Endodermal cell (in vitro differentiated cells): ENCODE data around the gene TNFRSF25. TPM values are rescaled to one million over a fixed set of nuclear protein-coding genes. Genes with fewer than 3 reads are reported as not detected.

Experiments used
- DNase-seq: peaks from one replicate; pipeline ENCODE4 v3.0.0-alpha.2; 2017
- H3K27ac ChIP-seq: 2 replicates; pipeline ENCODE4 v1.5.1; 2013; ENCODE audit warnings: mild to moderate bottlenecking, low read depth, low read length, moderate library complexity
- H3K27me3 ChIP-seq: 2 replicates; pipeline ENCODE4 v1.6.1; 2013; ENCODE audit warnings: mild to moderate bottlenecking, low read length, moderate library complexity; ENCODE audit not compliant: insufficient read depth, control insufficient read depth, poor library complexity, severe bottlenecking
- H3K36me3 ChIP-seq: 2 replicates; pipeline ENCODE4 v1.7.0; 2013; ENCODE audit warnings: mild to moderate bottlenecking, low read length, moderate library complexity; ENCODE audit not compliant: control insufficient read depth, insufficient read depth
- H3K4me1 ChIP-seq: one replicate; pipeline ENCODE4 v1.7.0; 2013; ENCODE audit warnings: low read length; ENCODE audit not compliant: control insufficient read depth, insufficient read depth
- H3K4me3 ChIP-seq: 2 replicates; pipeline ENCODE4 v1.5.1; 2013; ENCODE audit warnings: mild to moderate bottlenecking, low read length, moderate library complexity
- H3K9ac ChIP-seq: 2 replicates; pipeline ENCODE4 v1.6.1; 2013; ENCODE audit warnings: mild to moderate bottlenecking, low read length, moderate library complexity; ENCODE audit not compliant: poor library complexity, severe bottlenecking; ENCODE audit errors: extremely low read depth
- H3K9me3 ChIP-seq: 2 replicates; pipeline ENCODE4 v1.6.1; 2013; ENCODE audit warnings: mild to moderate bottlenecking, low read length, moderate library complexity; ENCODE audit not compliant: control insufficient read depth
- H3K27ac Mint-ChIP-seq: 2 replicates; pipeline ENCODE4 v1.8.0; 2020; ENCODE audit warnings: mixed read lengths
- H3K27me3 Mint-ChIP-seq: 2 replicates; pipeline ENCODE4 v1.8.0; 2021; ENCODE audit warnings: mild to moderate bottlenecking, mixed read lengths; ENCODE audit not compliant: insufficient read depth
- H3K36me3 Mint-ChIP-seq: 2 replicates; pipeline ENCODE4 v1.8.0; 2020; ENCODE audit warnings: low read depth, mixed read lengths
- H3K4me1 Mint-ChIP-seq: 2 replicates; pipeline ENCODE4 v1.8.0; 2020; ENCODE audit warnings: mixed read lengths
- H3K4me3 Mint-ChIP-seq: 2 replicates; pipeline ENCODE4 v1.8.0; 2020; ENCODE audit warnings: mild to moderate bottlenecking, moderate library complexity, mixed read lengths
- H3K9me3 Mint-ChIP-seq: 2 replicates; pipeline ENCODE4 v1.8.0; 2020; ENCODE audit warnings: mild to moderate bottlenecking, mixed read lengths
- WGBS, 2 experiments: methylation state at CpG; one replicate each; pipeline versions ENCODE4 v1.1.5 to v1.1.7; 2013; ENCODE audit warnings: missing lambda C conversion rate in 2 of 2, mixed read lengths in 1 of 2; ENCODE audit not compliant: insufficient coverage in 1 of 2, insufficient read length in 1 of 2; 5-methylcytosine and 5-hydroxymethylcytosine counted together
- total RNA-seq, 2 donors: library from RNA; stranded (reverse); fragmentation: NEBNext Ultra II Directional in 1 of 2; extraction: Animal tissue kit (Norgen Biotek cat#: 25700) in 1 of 2; gene quantifications; 2 replicates in 1 of 2; 3 replicates in 1 of 2; pipeline ENCODE4 v1.2.1, GENCODE V29; 2021
- TF ChIP-seq, protein P1 (sequence below): fragments of 200-600 bp; sonication (generic); conservative IDR thresholded peaks from 2 replicates; pipeline ENCODE4 v1.5.0; 2021; ENCODE audit warnings: antibody characterized with exemption, mild to moderate bottlenecking

TNFRSF25 gene
- total RNA-seq, 2 donors from 2014 or later, result 25.9 to 26.9 TPM

DNA sequence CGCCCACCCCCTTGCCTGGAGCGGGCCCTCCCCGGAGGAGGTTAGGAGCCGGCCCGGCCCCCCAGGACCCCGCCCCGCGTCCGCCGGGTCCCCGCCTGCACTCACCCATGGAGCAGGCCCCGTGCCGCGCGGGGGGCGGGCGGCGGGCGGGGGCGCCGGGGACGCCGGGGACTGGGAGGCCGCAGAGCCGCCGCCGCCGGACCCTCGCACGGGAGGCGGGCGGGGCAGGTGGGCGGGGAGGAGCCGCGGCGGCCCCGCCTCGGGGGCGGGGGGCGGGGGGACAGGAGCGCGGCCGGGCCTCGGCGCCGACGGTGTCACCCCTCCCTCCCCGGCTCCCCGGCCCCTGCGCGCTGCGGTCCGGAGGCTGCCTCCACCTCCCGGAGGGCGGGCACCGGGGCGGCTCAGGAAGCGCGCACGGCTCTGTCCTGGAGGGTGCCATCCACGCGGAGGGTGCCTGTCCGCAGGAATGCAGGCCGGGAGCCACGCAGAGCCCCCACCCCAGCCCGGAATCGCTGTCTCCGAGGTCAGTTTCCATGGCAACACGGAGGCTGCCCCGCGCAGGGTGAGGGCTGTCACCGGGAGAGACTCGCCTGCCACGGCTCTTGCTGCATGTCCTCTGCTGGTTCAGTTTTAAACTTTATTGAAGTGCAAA is 31.4 kb upstream of the TNFRSF25 start:
- Histone ChIP-seq H3K27ac (no peak overlapping the region), H3K4me3 (peak overlapping the region; percentile 78), H3K27me3 (peaks cover 29% of the 10 kb centered on the region), H3K9ac (no peak overlapping the region), H3K4me1 (peaks cover 2% of the 10 kb centered on the region), H3K36me3 (no peaks in the 10 kb centered on the region), H3K9me3 (no peaks in the 10 kb centered on the region)
- peak overlapping the region; percentile 61 for H3K4me3 Mint-ChIP-seq
- no peak overlapping the region for H3K27ac Mint-ChIP-seq
- no peaks in the 10 kb centered on the region for H3K36me3 Mint-ChIP-seq
- H3K9me3 Mint-ChIP-seq, result no peaks in the 10 kb centered on the region
- DNase-seq, result peak; percentile 86
- TF ChIP-seq, protein P1, sequence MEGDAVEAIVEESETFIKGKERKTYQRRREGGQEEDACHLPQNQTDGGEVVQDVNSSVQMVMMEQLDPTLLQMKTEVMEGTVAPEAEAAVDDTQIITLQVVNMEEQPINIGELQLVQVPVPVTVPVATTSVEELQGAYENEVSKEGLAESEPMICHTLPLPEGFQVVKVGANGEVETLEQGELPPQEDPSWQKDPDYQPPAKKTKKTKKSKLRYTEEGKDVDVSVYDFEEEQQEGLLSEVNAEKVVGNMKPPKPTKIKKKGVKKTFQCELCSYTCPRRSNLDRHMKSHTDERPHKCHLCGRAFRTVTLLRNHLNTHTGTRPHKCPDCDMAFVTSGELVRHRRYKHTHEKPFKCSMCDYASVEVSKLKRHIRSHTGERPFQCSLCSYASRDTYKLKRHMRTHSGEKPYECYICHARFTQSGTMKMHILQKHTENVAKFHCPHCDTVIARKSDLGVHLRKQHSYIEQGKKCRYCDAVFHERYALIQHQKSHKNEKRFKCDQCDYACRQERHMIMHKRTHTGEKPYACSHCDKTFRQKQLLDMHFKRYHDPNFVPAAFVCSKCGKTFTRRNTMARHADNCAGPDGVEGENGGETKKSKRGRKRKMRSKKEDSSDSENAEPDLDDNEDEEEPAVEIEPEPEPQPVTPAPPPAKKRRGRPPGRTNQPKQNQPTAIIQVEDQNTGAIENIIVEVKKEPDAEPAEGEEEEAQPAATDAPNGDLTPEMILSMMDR, result no peak
- WGBS, 2 experiments, result 0 to 2% methylated on average over 9 to 74 of the region's 74 CpGs
- peaks cover 45% of the 10 kb centered on the region for H3K27me3 Mint-ChIP-seq
- no peaks in the 10 kb centered on the region for H3K4me1 Mint-ChIP-seq

DNA sequence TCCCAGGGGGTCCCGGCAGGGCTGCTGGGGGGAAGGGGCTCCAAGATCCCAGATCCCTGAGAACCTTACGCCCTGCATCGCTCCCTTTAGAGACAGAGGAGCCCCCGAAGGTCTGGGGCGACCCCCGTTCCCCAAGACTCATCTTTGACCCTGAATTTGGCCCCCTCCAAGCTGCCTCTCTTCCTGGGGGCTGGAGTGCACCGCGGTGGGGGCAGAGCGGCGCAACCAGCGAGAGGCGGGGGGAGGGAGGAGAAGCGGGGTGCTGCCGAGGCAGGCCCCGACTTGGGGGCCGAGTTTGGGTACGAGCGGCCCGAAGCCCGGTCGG is 30.9 kb upstream of the TNFRSF25 start:
- Mint-ChIP-seq H3K4me3 (peak overlapping the region; percentile 61), H3K4me1 (peaks cover under 1% of the 10 kb centered on the region), H3K27ac (no peak overlapping the region), H3K27me3 (peaks cover 45% of the 10 kb centered on the region), H3K36me3 (no peaks in the 10 kb centered on the region), H3K9me3 (no peaks in the 10 kb centered on the region)
- Histone ChIP-seq H3K36me3 (no peaks in the 10 kb centered on the region), H3K9ac (no peak overlapping the region), H3K9me3 (no peaks in the 10 kb centered on the region), H3K4me1 (peaks cover 2% of the 10 kb centered on the region), H3K4me3 (peak overlapping the region; percentile 78), H3K27me3 (peaks cover 29% of the 10 kb centered on the region), H3K27ac (no peak overlapping the region)
- DNase-seq, result peak; percentile 54
- WGBS, 2 experiments, result 0 to 1% methylated on average over 2 to 21 of the region's 21 CpGs
- TF ChIP-seq, protein P1, result no peak

DNA sequence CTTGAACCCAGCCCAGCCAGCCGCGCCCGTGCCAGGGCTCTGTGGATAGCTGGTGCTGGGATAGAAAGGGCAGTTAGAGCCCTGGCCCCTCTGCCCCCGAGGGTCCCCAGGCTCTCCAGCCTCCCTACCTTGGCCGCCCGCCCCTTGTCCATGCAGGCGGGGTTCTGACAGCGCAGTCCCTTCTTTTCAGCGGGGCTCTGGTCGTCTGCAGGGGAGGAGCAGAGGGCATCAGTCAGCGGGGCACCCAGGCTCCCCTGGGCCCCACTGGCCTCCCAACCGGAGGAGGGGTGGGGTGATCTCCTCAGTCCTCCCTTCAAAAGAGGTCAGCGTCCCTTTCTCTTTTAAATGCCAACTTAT is 30.4 kb upstream of the TNFRSF25 start:
- H3K9me3 Mint-ChIP-seq, result no peaks in the 10 kb centered on the region
- WGBS, 2 experiments, result 24 to 32% methylated on average over 6 to 13 of the region's 13 CpGs
- TF ChIP-seq, protein P1, result no peak

More for the DNA sequence above, 30.4 kb upstream of the TNFRSF25 start:
- Mint-ChIP-seq H3K4me1 (peaks cover 6% of the 10 kb centered on the region), H3K36me3 (no peaks in the 10 kb centered on the region), H3K4me3 (peak overlapping the region; percentile 61), H3K27me3 (peaks cover 44% of the 10 kb centered on the region), H3K27ac (no peak overlapping the region)
- Histone ChIP-seq H3K27ac (no peak overlapping the region), H3K4me3 (peak overlapping the region; percentile 78), H3K4me1 (peaks cover 2% of the 10 kb centered on the region), H3K27me3 (peaks cover 29% of the 10 kb centered on the region), H3K36me3 (no peaks in the 10 kb centered on the region), H3K9ac (no peak overlapping the region), H3K9me3 (no peaks in the 10 kb centered on the region)
- DNase-seq, result peak; percentile 67
